Brain microvascular endothelial cell (primary cell): ENCODE data around the gene CDK5RAP3.

Experiments used
- DNase-seq: peaks from one replicate; pipeline ENCODE4 v3.0.0-alpha.2; 2020
- H3K27ac ChIP-seq: fragments of 250-450 bp; sonication (Bioruptor Pico); 2 replicates; pipeline ENCODE4 v1.5.1; 2020; ENCODE audit warnings: mild to moderate bottlenecking, moderate library complexity
- H3K27me3 ChIP-seq: fragments of 250-450 bp; sonication (Bioruptor Pico); replicated peaks from 2 replicates; pipeline ENCODE4 v1.5.1; 2020; ENCODE audit warnings: mild to moderate bottlenecking
- H3K36me3 ChIP-seq: fragments of 250-450 bp; sonication (Bioruptor Pico); replicated peaks from 2 replicates; pipeline ENCODE4 v1.5.1; 2020; ENCODE audit warnings: mild to moderate bottlenecking
- H3K4me3 ChIP-seq: 2 replicates; pipeline ENCODE4 v1.5.1; 2011; ENCODE audit warnings: low read depth, mild to moderate bottlenecking, control low read depth, low read length, moderate library complexity
- in situ Hi-C: cut with HindIII; loops from 2 replicates; pipeline ENCODE4 v1.10.0; 2017; ENCODE audit warnings: low sequenced_read_pairs, low pct_ligation_motif_present
- TF ChIP-seq, protein P1 (sequence below): IDR thresholded peaks from 2 replicates; pipeline ENCODE4 v1.5.1; 2011; ENCODE audit warnings: low read depth, mild to moderate bottlenecking, moderate library complexity, low read length, control low read depth, inconsistent platforms; ENCODE audit errors: missing control alignments

The CDK5RAP3 gene

DNA sequence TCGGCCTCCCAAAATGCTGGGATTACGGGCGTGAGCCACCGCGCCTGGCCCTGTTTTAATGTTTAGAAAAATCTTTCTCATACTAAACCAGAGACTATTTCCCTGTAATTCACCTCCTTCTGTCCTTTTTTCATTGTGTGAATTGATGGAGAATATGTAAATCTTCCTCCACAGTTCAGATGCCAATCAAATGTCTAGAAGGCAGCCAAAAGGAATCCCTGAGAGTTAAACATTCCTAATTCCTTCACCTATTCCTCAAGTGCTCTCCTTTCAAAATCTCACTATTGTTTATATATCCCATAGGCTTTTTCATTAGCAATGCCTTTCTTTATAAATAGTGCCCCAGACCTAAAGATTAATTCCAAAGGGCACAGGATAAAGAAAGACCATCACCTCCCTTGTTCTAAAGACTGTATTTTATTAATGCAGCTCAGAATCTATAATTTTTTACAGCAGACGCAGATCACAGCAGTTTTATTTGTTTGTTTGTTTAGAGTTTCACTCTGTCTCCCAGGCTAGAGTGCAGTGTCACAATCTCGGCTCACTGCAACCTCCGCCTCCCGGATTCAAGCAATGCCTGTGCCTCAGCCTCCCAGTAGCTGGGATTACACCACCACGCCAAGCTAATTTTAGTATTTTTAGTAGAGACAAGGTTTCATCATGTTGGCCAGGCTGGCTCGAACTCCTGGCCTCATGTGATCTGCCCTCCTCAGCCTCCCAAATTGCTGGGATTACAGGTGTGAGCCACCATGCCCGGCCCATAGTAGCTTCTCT is 36.2 kb downstream of the CDK5RAP3 start:
- H3K27me3 ChIP-seq, result no peaks in the 10 kb centered on the region
- no peaks in the 10 kb centered on the region for H3K36me3 ChIP-seq
- no peak overlapping the region for H3K4me3 ChIP-seq
- DNase-seq, result no peak
- TF ChIP-seq, protein P1, sequence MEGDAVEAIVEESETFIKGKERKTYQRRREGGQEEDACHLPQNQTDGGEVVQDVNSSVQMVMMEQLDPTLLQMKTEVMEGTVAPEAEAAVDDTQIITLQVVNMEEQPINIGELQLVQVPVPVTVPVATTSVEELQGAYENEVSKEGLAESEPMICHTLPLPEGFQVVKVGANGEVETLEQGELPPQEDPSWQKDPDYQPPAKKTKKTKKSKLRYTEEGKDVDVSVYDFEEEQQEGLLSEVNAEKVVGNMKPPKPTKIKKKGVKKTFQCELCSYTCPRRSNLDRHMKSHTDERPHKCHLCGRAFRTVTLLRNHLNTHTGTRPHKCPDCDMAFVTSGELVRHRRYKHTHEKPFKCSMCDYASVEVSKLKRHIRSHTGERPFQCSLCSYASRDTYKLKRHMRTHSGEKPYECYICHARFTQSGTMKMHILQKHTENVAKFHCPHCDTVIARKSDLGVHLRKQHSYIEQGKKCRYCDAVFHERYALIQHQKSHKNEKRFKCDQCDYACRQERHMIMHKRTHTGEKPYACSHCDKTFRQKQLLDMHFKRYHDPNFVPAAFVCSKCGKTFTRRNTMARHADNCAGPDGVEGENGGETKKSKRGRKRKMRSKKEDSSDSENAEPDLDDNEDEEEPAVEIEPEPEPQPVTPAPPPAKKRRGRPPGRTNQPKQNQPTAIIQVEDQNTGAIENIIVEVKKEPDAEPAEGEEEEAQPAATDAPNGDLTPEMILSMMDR, result no peak
- in situ Hi-C loops, result no loop called here
- no peak overlapping the region for H3K27ac ChIP-seq

DNA sequence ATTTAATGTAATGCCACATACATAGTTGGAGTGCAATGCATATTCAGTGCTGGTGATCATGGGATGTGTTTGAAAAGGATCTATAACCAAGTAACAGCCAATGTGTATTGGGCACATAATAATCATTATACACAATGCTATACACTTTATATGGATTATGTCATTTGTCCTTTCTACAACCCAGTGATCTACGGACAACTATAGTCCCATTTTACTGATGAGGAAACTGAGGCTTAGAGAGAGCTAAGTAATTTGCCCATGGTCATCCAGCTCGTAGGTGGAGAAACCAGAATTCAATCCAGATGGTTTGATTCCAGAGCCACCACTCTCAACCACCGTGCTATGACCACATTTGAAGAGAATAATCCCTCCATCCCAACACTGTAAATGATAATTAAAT is 39.3 kb downstream of the CDK5RAP3 start:
- Histone ChIP-seq H3K27me3 (no peaks in the 10 kb centered on the region), H3K27ac (no peak overlapping the region), H3K4me3 (no peak overlapping the region), H3K36me3 (no peaks in the 10 kb centered on the region)
- in situ Hi-C loops, result no loop called here
- DNase-seq, result no peak
- TF ChIP-seq, protein P1, result no peak

DNA sequence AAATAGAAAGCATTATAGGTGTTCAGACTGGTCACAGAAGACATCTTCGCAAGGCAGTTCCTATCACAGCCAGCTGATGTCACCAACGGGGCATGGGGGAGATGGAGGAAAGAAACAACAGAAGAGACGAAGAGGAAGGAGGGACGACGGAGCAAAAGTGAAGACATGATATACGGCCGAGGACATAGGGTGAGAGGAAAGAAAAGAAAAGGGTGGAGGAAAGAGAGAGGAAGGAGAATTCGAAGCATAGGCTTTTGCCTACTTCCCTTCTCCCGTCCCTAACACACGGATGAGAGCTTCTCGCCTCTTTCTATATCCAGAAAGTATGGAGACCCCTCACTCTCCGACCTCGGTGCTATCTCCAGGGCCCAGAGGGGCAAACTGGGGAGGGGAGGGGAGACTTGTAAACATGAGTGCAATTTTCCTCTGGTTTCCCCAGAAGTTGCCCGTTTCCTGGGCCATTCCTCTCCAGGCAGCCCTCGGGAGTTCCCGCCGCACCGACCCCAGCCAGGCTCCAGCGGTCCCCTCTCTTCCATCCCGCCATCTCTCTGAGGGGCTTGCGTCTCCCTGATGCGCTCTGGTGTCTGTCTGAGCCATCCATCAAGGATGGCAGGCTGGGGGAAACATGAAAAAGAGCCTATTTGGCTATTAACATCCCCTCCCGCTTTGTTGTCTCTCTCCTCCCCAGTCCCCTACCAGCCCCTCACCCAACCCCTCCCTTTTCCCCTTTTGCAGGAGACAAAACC is 40.7 kb downstream of the CDK5RAP3 start:
- Histone ChIP-seq H3K27ac (no peak overlapping the region), H3K36me3 (no peaks in the 10 kb centered on the region), H3K27me3 (no peaks in the 10 kb centered on the region), H3K4me3 (peak overlapping the region; percentile 54)
- in situ Hi-C loops, result no loop called here
- DNase-seq, result peak; percentile 40
- TF ChIP-seq, protein P1, result peak; percentile 77

DNA sequence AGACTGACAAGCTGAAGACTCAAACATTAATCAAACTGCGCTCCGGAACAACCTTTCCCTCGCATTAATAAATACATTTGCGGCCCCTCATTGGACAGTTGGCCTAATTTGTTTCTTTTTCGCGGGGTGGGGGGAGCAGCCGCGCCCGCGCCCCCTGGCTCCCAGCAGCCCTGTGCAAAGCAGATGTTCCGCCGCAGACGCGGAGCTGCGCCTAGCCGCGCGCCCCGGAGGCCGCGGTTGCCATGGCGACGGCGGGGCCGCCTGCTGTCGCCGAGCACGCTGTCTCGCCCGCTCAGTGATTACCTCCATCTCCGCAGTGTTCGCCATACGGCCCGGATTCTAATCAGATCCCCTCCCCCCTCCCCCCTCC is 41.2 kb downstream of the CDK5RAP3 start:
- no peaks in the 10 kb centered on the region for H3K36me3 ChIP-seq
- H3K27me3 ChIP-seq, result no peaks in the 10 kb centered on the region
- DNase-seq, result no peak
- TF ChIP-seq, protein P1, result no peak
- no peak overlapping the region for H3K27ac ChIP-seq
- H3K4me3 ChIP-seq, result peak overlapping the region; percentile 54
- in situ Hi-C loops, result no loop called here

DNA sequence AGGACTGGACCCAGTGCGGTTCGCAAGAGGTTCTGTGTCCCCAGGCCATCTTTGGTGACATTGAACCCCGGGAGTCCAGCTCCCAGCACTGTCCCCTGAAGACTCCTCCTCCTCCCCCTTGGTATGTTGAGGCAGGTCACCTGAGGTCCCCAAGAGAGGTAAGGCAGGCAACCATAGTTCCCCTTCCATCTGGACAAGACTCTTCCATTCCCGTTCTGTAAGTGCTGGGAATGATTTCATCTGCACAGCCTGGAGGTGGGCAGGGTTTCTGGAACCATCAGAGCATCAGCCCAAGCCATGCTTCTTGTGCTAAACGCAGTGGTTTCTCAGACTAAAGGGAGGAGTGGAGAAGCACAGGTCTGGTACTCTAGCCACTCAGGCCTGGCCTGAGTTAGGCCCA is 41.7 kb downstream of the CDK5RAP3 start:
- Histone ChIP-seq H3K27ac (no peak overlapping the region), H3K27me3 (no peaks in the 10 kb centered on the region), H3K4me3 (peak overlapping the region; percentile 54), H3K36me3 (no peaks in the 10 kb centered on the region)
- TF ChIP-seq, protein P1, result no peak
- in situ Hi-C loops, result no loop called here
- no peak for DNase-seq
